ENCODE measurements around the gene FAM222A. TPM values are rescaled to one million over a fixed set of nuclear protein-coding genes. Genes with fewer than 3 reads are reported as not detected.

Gene FAM222A
- polyA plus RNA-seq, 1 donor (not counting 4 experiments of a cell fraction or from before 2014, with no cell fraction given), result 0.05 TPM

- no peak for FAIRE-seq
Observed at GRCh38 chr12:109698820-109699219, 14.8 kb upstream of the FAM222A start.

GRCh38 chr12:109701064-109701463 is 12.6 kb upstream of the FAM222A start:
- no peak for DNase-seq (ENCODE audit: low read depth, low spot score)

More at GRCh38 chr12:109698820-109699219, 14.8 kb upstream of the FAM222A start:
- Histone ChIP-seq H3K79me2 (ENCODE audit: control insufficient read depth, insufficient read depth, low read length) (no peaks in the 10 kb centered on the region), H3K4me3 (ENCODE audit: control insufficient read depth in 2 of 3, extremely low read depth in 1 of 3, insufficient read depth in 2 of 3, low read depth in 1 of 3, low read length in 3 of 3) (no peak overlapping the region), H3K9me1 (ENCODE audit: control insufficient read depth, extremely low read depth, insufficient read depth, low read length) (no peaks in the 10 kb centered on the region), H4K20me1 (ENCODE audit: control insufficient read depth, extremely low read depth, insufficient read depth, low read length) (no peaks in the 10 kb centered on the region), H3K36me3 (ENCODE audit: control insufficient read depth in 2 of 2, extremely low read depth in 1 of 2, insufficient read depth in 2 of 2, low read length in 2 of 2) (no peaks in the 10 kb centered on the region), H3K9ac (ENCODE audit: control insufficient read depth, extremely low read depth, insufficient read depth, low read length) (no peak overlapping the region), H3K4me2 (ENCODE audit: control insufficient read depth, extremely low read depth, insufficient read depth, low read depth, low read length) (no peak overlapping the region), H3K9me3 (ENCODE audit: control insufficient read depth, low read depth, low read length) (no peaks in the 10 kb centered on the region), H3K27me3 (ENCODE audit: control insufficient read depth, extremely low read depth, insufficient read depth, low read length) (no peaks in the 10 kb centered on the region), H2AFZ (ENCODE audit: control insufficient read depth, low read length) (no peak overlapping the region), H3K4me1 (ENCODE audit: control insufficient read depth, extremely low read depth, insufficient read depth, low read length) (no peaks in the 10 kb centered on the region), H3K27ac (ENCODE audit: control insufficient read depth, insufficient read depth, low read length) (no peak overlapping the region)
- DNase-seq (ENCODE audit: low read depth, low spot score), result no peak
- TF ChIP-seq, protein P1, sequence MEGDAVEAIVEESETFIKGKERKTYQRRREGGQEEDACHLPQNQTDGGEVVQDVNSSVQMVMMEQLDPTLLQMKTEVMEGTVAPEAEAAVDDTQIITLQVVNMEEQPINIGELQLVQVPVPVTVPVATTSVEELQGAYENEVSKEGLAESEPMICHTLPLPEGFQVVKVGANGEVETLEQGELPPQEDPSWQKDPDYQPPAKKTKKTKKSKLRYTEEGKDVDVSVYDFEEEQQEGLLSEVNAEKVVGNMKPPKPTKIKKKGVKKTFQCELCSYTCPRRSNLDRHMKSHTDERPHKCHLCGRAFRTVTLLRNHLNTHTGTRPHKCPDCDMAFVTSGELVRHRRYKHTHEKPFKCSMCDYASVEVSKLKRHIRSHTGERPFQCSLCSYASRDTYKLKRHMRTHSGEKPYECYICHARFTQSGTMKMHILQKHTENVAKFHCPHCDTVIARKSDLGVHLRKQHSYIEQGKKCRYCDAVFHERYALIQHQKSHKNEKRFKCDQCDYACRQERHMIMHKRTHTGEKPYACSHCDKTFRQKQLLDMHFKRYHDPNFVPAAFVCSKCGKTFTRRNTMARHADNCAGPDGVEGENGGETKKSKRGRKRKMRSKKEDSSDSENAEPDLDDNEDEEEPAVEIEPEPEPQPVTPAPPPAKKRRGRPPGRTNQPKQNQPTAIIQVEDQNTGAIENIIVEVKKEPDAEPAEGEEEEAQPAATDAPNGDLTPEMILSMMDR (optimal IDR thresholded peaks at IDR 0.05 in 1 of 3, IDR thresholded peaks at IDR 0.05 in 1 of 3, conservative IDR thresholded peaks at IDR 0.05 in 1 of 3; ENCODE audit: extremely low read depth in 1 of 3, insufficient read depth in 2 of 3, low read length in 3 of 3), result no peak
- TF ChIP-seq EZH2 (IDR thresholded peaks at IDR 0.05; ENCODE audit: low read length), result no peak
- dilution Hi-C loops (cut with MboI; ENCODE audit: extremely low pct_ligation_motif_present, low sequenced_read_pairs), result no loop called here

More at GRCh38 chr12:109701064-109701463, 12.6 kb upstream of the FAM222A start:
- Histone ChIP-seq H3K36me3 (ENCODE audit: control insufficient read depth in 2 of 2, extremely low read depth in 1 of 2, insufficient read depth in 2 of 2, low read length in 2 of 2) (no peaks in the 10 kb centered on the region), H3K27ac (ENCODE audit: control insufficient read depth, insufficient read depth, low read length) (no peak overlapping the region), H3K79me2 (ENCODE audit: control insufficient read depth, insufficient read depth, low read length) (no peaks in the 10 kb centered on the region), H4K20me1 (ENCODE audit: control insufficient read depth, extremely low read depth, insufficient read depth, low read length) (no peaks in the 10 kb centered on the region), H3K4me3 (ENCODE audit: control insufficient read depth in 2 of 3, extremely low read depth in 1 of 3, insufficient read depth in 2 of 3, low read depth in 1 of 3, low read length in 3 of 3) (no peak overlapping the region), H2AFZ (ENCODE audit: control insufficient read depth, low read length) (no peak overlapping the region), H3K9ac (ENCODE audit: control insufficient read depth, extremely low read depth, insufficient read depth, low read length) (no peak overlapping the region), H3K9me1 (ENCODE audit: control insufficient read depth, extremely low read depth, insufficient read depth, low read length) (no peaks in the 10 kb centered on the region), H3K4me2 (ENCODE audit: control insufficient read depth, extremely low read depth, insufficient read depth, low read depth, low read length) (no peak overlapping the region), H3K9me3 (ENCODE audit: control insufficient read depth, low read depth, low read length) (no peaks in the 10 kb centered on the region), H3K4me1 (ENCODE audit: control insufficient read depth, extremely low read depth, insufficient read depth, low read length) (no peaks in the 10 kb centered on the region), H3K27me3 (ENCODE audit: control insufficient read depth, extremely low read depth, insufficient read depth, low read length) (no peaks in the 10 kb centered on the region)
- FAIRE-seq, result no peak
- TF ChIP-seq EZH2 (IDR thresholded peaks at IDR 0.05; ENCODE audit: low read length), result no peak
- TF ChIP-seq, protein P1 (optimal IDR thresholded peaks at IDR 0.05 in 1 of 3, IDR thresholded peaks at IDR 0.05 in 1 of 3, conservative IDR thresholded peaks at IDR 0.05 in 1 of 3; ENCODE audit: extremely low read depth in 1 of 3, insufficient read depth in 2 of 3, low read length in 3 of 3), result no peak
- dilution Hi-C loops (cut with MboI; ENCODE audit: extremely low pct_ligation_motif_present, low sequenced_read_pairs), result no loop called here

Measured in keratinocyte (primary cell).